Neural progenitor cell (in vitro differentiated cells): ENCODE data around the gene PRR22. TPM values are rescaled to one million over a fixed set of nuclear protein-coding genes. Genes with fewer than 3 reads are reported as not detected.
A peak's percentile ranks its signal among the peaks of the same experiment; 100 is the strongest.

Source experiments
- DNase-seq: peaks from one replicate; pipeline ENCODE4 v3.0.0-alpha.2; 2016; ENCODE audit warnings: low spot score
- H2AFZ ChIP-seq: fragments of 200-600 bp; sonication (generic); replicated peaks from 2 replicates; pipeline ENCODE4 v1.6.1; 2016; ENCODE audit warnings: antibody characterized with exemption
- H3F3A ChIP-seq: fragments of 200-600 bp; sonication (generic); 2 replicates; pipeline ENCODE4 v1.6.1; 2016; ENCODE audit warnings: antibody characterized with exemption, low read depth
- H3K27ac ChIP-seq: fragments of 200-600 bp; sonication (generic); 2 replicates; pipeline ENCODE4 v1.5.1; 2016; ENCODE audit warnings: mild to moderate bottlenecking
- H3K27me3 ChIP-seq: fragments of 200-600 bp; sonication (generic); 2 replicates; pipeline ENCODE4 v1.6.1; 2016; ENCODE audit warnings: mild to moderate bottlenecking, moderate library complexity
- H3K36me3 ChIP-seq: fragments of 200-600 bp; sonication (generic); 2 replicates; pipeline ENCODE4 v1.5.1; 2016
- H3K4me1 ChIP-seq: fragments of 200-600 bp; sonication (generic); 2 replicates; pipeline ENCODE4 v1.6.1; 2016; ENCODE audit warnings: mixed run types
- H3K4me2 ChIP-seq: fragments of 200-600 bp; sonication (generic); 2 replicates; pipeline ENCODE4 v1.6.1; 2016
- H3K4me3 ChIP-seq: fragments of 200-600 bp; sonication (generic); 2 replicates; pipeline ENCODE4 v1.5.1; 2016
- H3K79me2 ChIP-seq: fragments of 200-600 bp; sonication (generic); 2 replicates; pipeline ENCODE4 v1.6.1; 2016; ENCODE audit warnings: low read depth
- H3K9ac ChIP-seq: fragments of 200-600 bp; sonication (generic); 2 replicates; pipeline ENCODE4 v1.6.1; 2016
- H3K9me3 ChIP-seq: fragments of 200-600 bp; sonication (generic); 2 replicates; pipeline ENCODE4 v1.5.1; 2016; ENCODE audit warnings: low read depth
- H4K20me1 ChIP-seq: fragments of 200-600 bp; sonication (generic); 2 replicates; pipeline ENCODE4 v1.6.1; 2016; ENCODE audit warnings: low read depth
- H3K27ac Mint-ChIP-seq: 3 replicates; pipeline ENCODE4 v1.8.0; 2021; ENCODE audit warnings: mixed read lengths
- H3K27me3 Mint-ChIP-seq: 2 replicates; pipeline ENCODE4 v1.8.0; 2022; ENCODE audit warnings: low read depth, mild to moderate bottlenecking, inconsistent platforms, moderate library complexity, mixed read lengths; ENCODE audit not compliant: insufficient read depth
- H3K36me3 Mint-ChIP-seq: 3 replicates; pipeline ENCODE4 v1.8.0; 2021; ENCODE audit warnings: mixed read lengths
- H3K4me1 Mint-ChIP-seq: 3 replicates; pipeline ENCODE4 v1.8.0; 2021; ENCODE audit warnings: mixed read lengths
- H3K4me3 Mint-ChIP-seq: 3 replicates; pipeline ENCODE4 v1.8.0; 2021; ENCODE audit warnings: mild to moderate bottlenecking, moderate library complexity, mixed read lengths
- H3K9me3 Mint-ChIP-seq: 3 replicates; pipeline ENCODE4 v1.8.0; 2020; ENCODE audit warnings: mixed read lengths
- CTCF ChIP-seq: fragments of 200-600 bp; sonication (generic); IDR thresholded peaks from 2 replicates; pipeline ENCODE4 v1.5.1; 2017; ENCODE audit warnings: antibody characterized with exemption, mild to moderate bottlenecking
- EZH2 ChIP-seq: fragments of 200-600 bp; sonication (generic); IDR thresholded peaks from 2 replicates; pipeline ENCODE4 v1.6.1; 2017; ENCODE audit warnings: antibody characterized with exemption, mild to moderate bottlenecking, moderate library complexity
- EZH2phosphoT487 ChIP-seq: fragments of 200-600 bp; sonication (generic); IDR thresholded peaks from 2 replicates; pipeline ENCODE4 v1.6.1; 2017; ENCODE audit warnings: antibody characterized with exemption
- total RNA-seq: library from RNA; depleted of rRNA; stranded (reverse); fragments of >200 nt; gene quantifications from 2 replicates; pipeline ENCODE4 v1.2.3, GENCODE V29; 2015; ENCODE audit warnings: low replicate concordance

Gene PRR22
- total RNA-seq, 1 donor from 2014 or later, result not detected

GRCh38 chr19:5806133-5806489 lies 21.6 kb upstream of the PRR22 start:
- H3K27ac Mint-ChIP-seq, result no peak overlapping the region
- Histone ChIP-seq H2AFZ (peak overlapping the region; percentile 41), H3K9ac (no peak overlapping the region)

GRCh38 chr19:5805462-5806132 lies 21.1 kb upstream of the PRR22 start:
- Histone ChIP-seq H3K36me3 (no peaks in the 10 kb centered on the region), H3K79me2 (no peaks in the 10 kb centered on the region), H3K9me3 (no peaks in the 10 kb centered on the region), H3K4me2 (peak overlapping the region; percentile 75), H3F3A (peaks cover 28% of the 10 kb centered on the region), H3K4me3 (peak overlapping the region; percentile 49), H3K4me1 (peaks cover 10% of the 10 kb centered on the region), H2AFZ (peak overlapping the region; percentile 41), H3K9ac (no peak overlapping the region), H3K27ac (no peak overlapping the region), H4K20me1 (no peaks in the 10 kb centered on the region), H3K27me3 (peaks cover 39% of the 10 kb centered on the region)
- H3K4me1 Mint-ChIP-seq, result peaks cover 34% of the 10 kb centered on the region
- H3K36me3 Mint-ChIP-seq, result no peaks in the 10 kb centered on the region
- H3K9me3 Mint-ChIP-seq, result no peaks in the 10 kb centered on the region
- H3K27ac Mint-ChIP-seq, result no peak overlapping the region
- H3K4me3 Mint-ChIP-seq, result peak overlapping the region; percentile 79
- peaks cover 20% of the 10 kb centered on the region for H3K27me3 Mint-ChIP-seq
- peak; percentile 97 for DNase-seq
- peak; percentile 45 for TF ChIP-seq EZH2phosphoT487
- peak; percentile 87 for TF ChIP-seq CTCF
- TF ChIP-seq EZH2, result peak; percentile 41

More at GRCh38 chr19:5806133-5806489, 21.6 kb upstream of the PRR22 start:
- Mint-ChIP-seq H3K4me1 (peaks cover 32% of the 10 kb centered on the region), H3K4me3 (peak overlapping the region; percentile 79), H3K27me3 (peaks cover 15% of the 10 kb centered on the region), H3K9me3 (no peaks in the 10 kb centered on the region), H3K36me3 (no peaks in the 10 kb centered on the region)
- TF ChIP-seq EZH2phosphoT487, result no peak
- no peak for TF ChIP-seq EZH2
- TF ChIP-seq CTCF, result no peak
- H3K4me2 ChIP-seq, result peak overlapping the region; percentile 75
- H3K4me1 ChIP-seq, result peaks cover 10% of the 10 kb centered on the region
- H3K27me3 ChIP-seq, result peaks cover 39% of the 10 kb centered on the region
- no peaks in the 10 kb centered on the region for H4K20me1 ChIP-seq
- no peaks in the 10 kb centered on the region for H3K9me3 ChIP-seq
- H3F3A ChIP-seq, result peaks cover 28% of the 10 kb centered on the region
- no peak overlapping the region for H3K27ac ChIP-seq
- DNase-seq, result no peak
- peak overlapping the region; percentile 49 for H3K4me3 ChIP-seq
- H3K79me2 ChIP-seq, result no peaks in the 10 kb centered on the region
- no peaks in the 10 kb centered on the region for H3K36me3 ChIP-seq

- H3K27me3 ChIP-seq, result peaks cover 39% of the 10 kb centered on the region
- H3K27ac ChIP-seq, result no peak within 1 kb of the TSS
- no peaks in the 10 kb centered on the region for H3K9me3 ChIP-seq
- peaks cover 28% of the 10 kb centered on the region for H3F3A ChIP-seq
- peak within 1 kb of the TSS; percentile 41 for H2AFZ ChIP-seq
- DNase-seq, result peak; percentile 84
- Mint-ChIP-seq H3K27ac (no peak within 1 kb of the TSS), H3K4me1 (peaks cover 34% of the 10 kb centered on the region), H3K36me3 (no peaks in the 10 kb centered on the region), H3K9me3 (no peaks in the 10 kb centered on the region), H3K27me3 (peaks cover 22% of the 10 kb centered on the region), H3K4me3 (peak within 1 kb of the TSS; percentile 81)
- H3K79me2 ChIP-seq, result no peaks in the 10 kb centered on the region
- peak within 1 kb of the TSS; percentile 49 for H3K4me3 ChIP-seq
- TF ChIP-seq CTCF (no peak), EZH2phosphoT487 (no peak), EZH2 (no peak)
- H3K4me1 ChIP-seq, result peaks cover 10% of the 10 kb centered on the region
- no peaks in the 10 kb centered on the region for H3K36me3 ChIP-seq
- peak within 1 kb of the TSS; percentile 75 for H3K4me2 ChIP-seq
- no peaks in the 10 kb centered on the region for H4K20me1 ChIP-seq
- H3K9ac ChIP-seq, result no peak within 1 kb of the TSS
Measured at GRCh38 chr19:5804516-5805461, 20.2 kb upstream of the PRR22 start, which contains the start of gene NRTN. NRTN (plus strand) TSS chr19:5805067; CDS start chr19:5824166, 19,099 bp downstream.
